GM21723 (cell line): ENCODE measurements around the gene PRPF4.
"Not testable (repeated sequence)": the region's sequence is repeated elsewhere in the genome, so short reads cannot be mapped to it uniquely, and the experiment has no call there.

ENCODE experiments used
- ATAC-seq: cut with Tn5 transposase; IDR thresholded peaks from one replicate; pipeline ENCODE4 v1.9.1; 2021; ENCODE audit warnings: mild to moderate bottlenecking, moderate library complexity; ENCODE audit not compliant: unreplicated experiment

PRPF4 gene

GRCh38 chr9:113267911-113268566 is 7.4 kb upstream of the PRPF4 start:
- ATAC-seq: no peak

GRCh38 chr9:113269355-113269754 is 6.1 kb upstream of the PRPF4 start:
- ATAC-seq: no peak

GRCh38 chr9:113269871-113270270 is 5.6 kb upstream of the PRPF4 start:
- no peak for ATAC-seq

GRCh38 chr9:113274474-113275156 is 843 bp upstream of the PRPF4 start:
- peak; percentile 3 for ATAC-seq

GRCh38 chr9:113278840-113279239 is 3.4 kb downstream of the PRPF4 start:
- no peak for ATAC-seq

- ATAC-seq: no peak
Measured at GRCh38 chr9:113281356-113281755, 5.9 kb downstream of the PRPF4 start.

GRCh38 chr9:113289091-113289490 is 13.6 kb downstream of the PRPF4 start:
- ATAC-seq: no peak

GRCh38 chr9:113290052-113290607 is 14.7 kb downstream of the PRPF4 start:
- ATAC-seq: no peak

- ATAC-seq: no peak
Measured at GRCh38 chr9:113293285-113293878, 17.9 kb downstream of the PRPF4 start.

GRCh38 chr9:113296247-113296646 is 20.8 kb downstream of the PRPF4 start:
- ATAC-seq: not testable (repeated sequence)

GRCh38 chr9:113296796-113297558 is 21.5 kb downstream of the PRPF4 start:
- no peak for ATAC-seq

- no peak for ATAC-seq
Measured at GRCh38 chr9:113298311-113298710, 22.9 kb downstream of the PRPF4 start.

GRCh38 chr9:113298924-113299770 is 23.7 kb downstream of the PRPF4 start:
- no peak for ATAC-seq

- ATAC-seq: no peak
Measured at GRCh38 chr9:113299800-113300292, 24.4 kb downstream of the PRPF4 start.

GRCh38 chr9:113301548-113301947 is 26.1 kb downstream of the PRPF4 start:
- ATAC-seq: no peak

GRCh38 chr9:113302792-113303418 is 27.4 kb downstream of the PRPF4 start, which contains the start of gene RNF183:
RNF183 (minus strand) TSS chr9:113303376; CDS start chr9:113298184, 5,192 bp downstream.
- ATAC-seq: no peak

- ATAC-seq: no peak
Measured at GRCh38 chr9:113306566-113306965, 31.1 kb downstream of the PRPF4 start.

GRCh38 chr9:113307396-113307975 is 32.0 kb downstream of the PRPF4 start:
- ATAC-seq: no peak

GRCh38 chr9:113309204-113309813 is 33.9 kb downstream of the PRPF4 start:
- ATAC-seq: no peak
